ENCODE results near the gene ALG14. TPM values are rescaled to one million over a fixed set of nuclear protein-coding genes. Genes with fewer than 3 reads are reported as not detected.
A peak's percentile ranks its signal among the peaks of the same experiment; 100 is the strongest.
"Not testable (repeated sequence)": the region's sequence is repeated elsewhere in the genome, so short reads cannot be mapped to it uniquely, and the experiment has no call there.

ALG14 gene
- total and polyA plus RNA-seq, 9 donors, result 3.2 to 9.3 (median 7.1) TPM

DNA sequence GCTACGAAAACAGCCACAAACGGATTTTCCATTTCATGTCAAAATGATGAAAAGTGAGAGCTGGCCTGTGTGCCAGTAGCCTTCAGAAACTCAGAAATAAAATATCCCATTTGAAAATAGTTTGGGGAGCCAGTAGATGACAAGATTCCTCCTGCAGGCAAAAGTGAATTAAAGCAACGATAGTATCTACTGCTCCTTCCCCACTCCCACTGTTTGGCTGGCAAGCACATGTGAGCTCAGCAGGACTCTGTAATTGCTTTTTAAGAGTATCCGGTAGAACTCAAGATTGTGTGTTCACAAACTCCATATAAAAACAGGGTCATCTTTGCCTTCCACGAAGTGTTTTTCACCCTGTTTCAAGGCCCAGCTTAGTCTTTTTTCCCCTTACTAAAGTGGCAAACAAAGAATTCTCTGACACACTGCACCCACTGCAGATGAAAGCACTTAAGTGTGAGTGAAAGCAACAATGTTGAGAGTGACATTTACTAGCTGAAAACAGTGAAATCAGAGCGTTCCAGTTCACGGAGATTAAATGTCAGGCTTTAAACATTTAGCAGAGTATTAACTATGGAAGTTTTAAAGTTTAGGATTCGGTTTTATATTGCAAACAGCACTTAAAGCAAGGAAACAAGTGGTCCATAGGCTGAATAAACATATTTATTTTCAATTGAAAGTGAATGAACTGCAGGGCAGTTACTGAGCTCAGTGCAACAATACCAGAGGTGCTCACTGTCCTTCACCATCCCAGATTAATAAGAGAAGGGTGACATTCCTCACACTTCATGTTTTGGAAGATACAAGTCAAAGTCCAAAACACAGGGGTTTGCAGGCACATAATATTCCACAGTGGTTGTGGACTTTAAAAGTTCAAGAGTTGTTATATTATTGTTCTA is 70.0 kb downstream of the ALG14 start:
- H3K9me3 ChIP-seq (replicated peaks; ENCODE audit: control insufficient read depth, low read depth, low read length), result no peaks in the 10 kb centered on the region
- no peaks in the 10 kb centered on the region for H3K36me3 ChIP-seq (ENCODE audit: control insufficient read depth, insufficient read depth, low read length)
- H3K4me3 ChIP-seq (ENCODE audit: low read length), result no peak overlapping the region
- no peaks in the 10 kb centered on the region for H3K27me3 ChIP-seq (ENCODE audit: control insufficient read depth, insufficient read depth, low read length)
- H3K27ac ChIP-seq (ENCODE audit: low read length), result peak overlapping the region; percentile 72
- H3K4me1 ChIP-seq (ENCODE audit: control insufficient read depth, insufficient read depth, low read length), result peaks cover 16% of the 10 kb centered on the region
- DNase-seq, result peak; percentile 96
- WGBS (ENCODE audit: insufficient coverage), result 0% methylated on average over 3 of the region's 8 CpGs

DNA sequence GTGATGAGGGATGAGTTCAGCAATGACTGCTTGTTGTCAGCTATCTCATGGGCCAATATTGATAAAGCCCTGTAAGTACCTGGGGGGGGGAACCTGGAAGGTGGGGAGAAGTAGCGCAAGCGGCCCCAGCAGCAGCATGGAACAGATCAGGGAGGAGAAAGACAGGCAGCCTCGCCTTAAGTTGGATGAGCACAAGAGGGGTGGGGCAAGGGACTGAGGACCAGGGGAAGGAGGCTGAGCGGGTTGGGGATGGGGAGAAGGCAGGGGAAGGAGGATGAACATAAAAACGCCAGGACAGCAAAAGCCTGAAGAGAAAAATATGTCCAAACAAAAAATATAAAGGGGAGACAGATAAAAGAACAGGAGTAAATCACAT is 70.6 kb downstream of the ALG14 start:
- H3K27ac ChIP-seq (ENCODE audit: low read length), result peak overlapping the region; percentile 72
- H3K4me3 ChIP-seq (ENCODE audit: low read length), result no peak overlapping the region
- no peak for DNase-seq
- H3K36me3 ChIP-seq (ENCODE audit: control insufficient read depth, insufficient read depth, low read length), result no peaks in the 10 kb centered on the region
- WGBS (ENCODE audit: insufficient coverage), result 21% methylated on average over 3 of the region's 5 CpGs
- no peaks in the 10 kb centered on the region for H3K27me3 ChIP-seq (ENCODE audit: control insufficient read depth, insufficient read depth, low read length)
- no peaks in the 10 kb centered on the region for H3K9me3 ChIP-seq (replicated peaks; ENCODE audit: control insufficient read depth, low read depth, low read length)
- peaks cover 16% of the 10 kb centered on the region for H3K4me1 ChIP-seq (ENCODE audit: control insufficient read depth, insufficient read depth, low read length)

DNA sequence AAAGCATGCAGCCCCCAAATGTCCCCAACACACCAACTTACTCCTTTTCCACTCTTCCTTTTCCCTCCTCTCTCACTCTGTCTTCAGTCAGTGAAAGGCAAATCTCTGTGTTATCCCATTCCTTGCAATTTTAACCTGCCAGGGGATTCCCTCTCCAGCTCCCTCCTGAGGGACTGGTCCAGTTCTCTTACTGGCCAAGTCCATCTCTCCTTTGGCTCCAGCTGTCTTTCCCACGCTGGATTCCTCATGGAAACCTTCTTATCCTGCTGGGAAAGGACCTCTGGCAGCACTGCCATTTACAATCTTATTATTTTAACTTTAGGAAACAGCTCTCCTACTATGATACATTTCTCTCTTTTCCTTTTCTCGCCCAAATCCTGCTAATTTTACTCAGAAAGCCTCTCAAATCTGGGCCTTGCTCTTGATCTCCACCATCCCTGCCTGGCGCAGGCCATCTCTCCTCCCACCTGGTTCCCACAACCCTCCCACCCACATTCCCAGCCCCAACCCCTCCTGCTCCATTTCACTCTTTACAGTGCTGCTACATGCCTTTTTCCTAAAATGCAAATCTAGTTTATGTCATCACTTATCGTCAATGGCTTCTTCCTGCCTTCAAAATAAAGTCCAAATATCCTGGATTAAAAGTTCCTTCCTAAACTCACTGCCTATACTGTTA is 73.2 kb downstream of the ALG14 start:
- Histone ChIP-seq H3K27ac (ENCODE audit: low read length) (peak overlapping the region; percentile 29), H3K36me3 (ENCODE audit: control insufficient read depth, insufficient read depth, low read length) (no peaks in the 10 kb centered on the region), H3K9me3 (replicated peaks; ENCODE audit: control insufficient read depth, low read depth, low read length) (no peaks in the 10 kb centered on the region), H3K27me3 (ENCODE audit: control insufficient read depth, insufficient read depth, low read length) (no peaks in the 10 kb centered on the region), H3K4me3 (ENCODE audit: low read length) (no peak overlapping the region), H3K4me1 (ENCODE audit: control insufficient read depth, insufficient read depth, low read length) (peaks cover 13% of the 10 kb centered on the region)
- DNase-seq, result peak; percentile 75
- 67% methylated on average over 3 of the region's 4 CpGs for WGBS (ENCODE audit: insufficient coverage)

DNA sequence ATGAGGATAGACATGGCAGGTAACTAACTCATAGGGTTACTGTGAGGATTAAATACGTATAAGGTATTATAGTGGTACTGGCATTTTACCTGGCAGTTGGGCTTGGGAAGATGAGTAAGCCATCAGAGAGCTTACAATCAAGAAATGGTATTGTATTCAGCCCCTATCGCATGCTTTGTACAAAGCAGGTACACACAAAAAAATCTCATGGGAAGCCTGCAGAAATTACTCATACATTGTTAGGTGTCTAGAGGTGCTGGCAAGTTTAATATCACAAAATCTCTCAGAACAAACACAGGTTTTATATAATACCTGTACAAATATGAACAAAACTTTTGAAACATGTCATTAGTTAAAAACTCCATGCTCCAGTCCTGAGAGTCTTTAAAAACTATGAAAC is 74.0 kb downstream of the ALG14 start:
- no peak overlapping the region for H3K4me3 ChIP-seq (ENCODE audit: low read length)
- H3K4me1 ChIP-seq (ENCODE audit: control insufficient read depth, insufficient read depth, low read length), result peaks cover 13% of the 10 kb centered on the region
- WGBS (ENCODE audit: insufficient coverage), result no CpG with 5 or more reads among the region's 2 CpGs
- no peaks in the 10 kb centered on the region for H3K9me3 ChIP-seq (replicated peaks; ENCODE audit: control insufficient read depth, low read depth, low read length)
- no peak for DNase-seq
- H3K27ac ChIP-seq (ENCODE audit: low read length), result no peak overlapping the region
- no peaks in the 10 kb centered on the region for H3K36me3 ChIP-seq (ENCODE audit: control insufficient read depth, insufficient read depth, low read length)
- no peaks in the 10 kb centered on the region for H3K27me3 ChIP-seq (ENCODE audit: control insufficient read depth, insufficient read depth, low read length)

DNA sequence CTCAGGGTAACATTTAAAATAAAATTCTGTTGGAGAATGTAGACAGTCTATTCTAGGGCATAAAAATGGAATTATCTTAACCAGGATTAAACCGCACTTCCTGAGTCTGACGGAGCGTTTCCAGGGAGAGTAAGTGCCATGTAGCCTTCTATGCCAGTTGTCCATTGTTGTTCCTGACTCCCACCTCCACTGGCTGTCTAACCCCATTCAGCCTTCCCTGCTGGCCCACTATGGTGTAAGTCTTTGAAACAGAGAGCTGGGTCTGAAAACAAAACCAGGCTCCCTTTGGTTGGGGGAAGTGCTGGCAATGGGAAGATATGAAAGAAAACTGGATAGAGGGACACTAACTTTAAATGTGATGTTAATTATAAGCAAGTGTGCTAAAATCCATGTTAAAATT is 74.6 kb downstream of the ALG14 start:
- H3K4me3 ChIP-seq (ENCODE audit: low read length), result no peak overlapping the region
- no peaks in the 10 kb centered on the region for H3K9me3 ChIP-seq (replicated peaks; ENCODE audit: control insufficient read depth, low read depth, low read length)
- DNase-seq, result no peak
- 62% methylated on average over 2 of the region's 3 CpGs for WGBS (ENCODE audit: insufficient coverage)
- no peak overlapping the region for H3K27ac ChIP-seq (ENCODE audit: low read length)
- H3K27me3 ChIP-seq (ENCODE audit: control insufficient read depth, insufficient read depth, low read length), result no peaks in the 10 kb centered on the region
- H3K4me1 ChIP-seq (ENCODE audit: control insufficient read depth, insufficient read depth, low read length), result peaks cover 13% of the 10 kb centered on the region
- no peaks in the 10 kb centered on the region for H3K36me3 ChIP-seq (ENCODE audit: control insufficient read depth, insufficient read depth, low read length)

DNA sequence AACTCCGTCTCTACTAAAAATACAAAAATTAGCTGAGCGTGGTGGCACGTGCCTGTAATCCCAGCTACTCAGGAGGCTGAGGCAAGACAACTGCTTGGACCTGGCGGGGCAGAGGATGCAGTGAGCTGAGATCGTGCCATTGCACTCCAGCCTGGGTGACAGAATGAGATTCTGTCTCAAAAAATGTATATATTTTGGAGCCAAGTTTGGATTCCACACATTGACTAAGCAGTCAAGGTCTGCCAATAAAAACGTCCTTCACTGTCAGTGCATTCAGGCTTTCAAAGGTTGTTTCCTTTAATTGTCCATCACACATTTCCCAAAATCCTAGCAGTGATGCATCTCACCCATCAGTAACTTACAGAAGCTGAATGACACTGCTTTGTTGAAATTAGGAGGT is 77.2 kb downstream of the ALG14 start:
- H3K4me3 ChIP-seq (ENCODE audit: low read length); H3K27ac ChIP-seq (ENCODE audit: low read length); H3K36me3 ChIP-seq (ENCODE audit: control insufficient read depth, insufficient read depth, low read length); H3K9me3 ChIP-seq (replicated peaks; ENCODE audit: control insufficient read depth, low read depth, low read length); DNase-seq; H3K4me1 ChIP-seq (ENCODE audit: control insufficient read depth, insufficient read depth, low read length); H3K27me3 ChIP-seq (ENCODE audit: control insufficient read depth, insufficient read depth, low read length): not testable (repeated sequence)
- 100% methylated on average over 2 of the region's 6 CpGs for WGBS (ENCODE audit: insufficient coverage)

DNA sequence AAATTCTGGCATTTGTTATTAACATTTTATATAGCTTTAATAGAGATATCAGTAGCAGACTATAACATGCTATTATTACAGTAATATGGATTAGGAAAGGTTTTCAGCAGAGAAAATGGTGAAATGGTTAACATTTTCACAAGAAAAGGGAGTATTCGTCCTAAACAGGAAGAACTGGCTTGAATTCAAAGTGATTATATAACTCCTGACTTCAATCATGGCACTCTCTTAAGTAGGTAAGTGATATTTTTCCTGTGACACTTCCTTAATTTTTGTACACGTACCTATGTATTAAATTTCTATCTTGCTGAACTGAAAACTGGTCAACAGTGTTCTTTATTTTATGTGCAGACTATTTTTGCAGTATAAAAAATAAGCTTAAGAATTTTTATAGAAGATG is 77.9 kb downstream of the ALG14 start:
- no CpG with 5 or more reads among the region's 2 CpGs for WGBS (ENCODE audit: insufficient coverage)
- Histone ChIP-seq H3K9me3 (replicated peaks; ENCODE audit: control insufficient read depth, low read depth, low read length) (no peaks in the 10 kb centered on the region), H3K4me3 (ENCODE audit: low read length) (no peak overlapping the region), H3K27ac (ENCODE audit: low read length) (peak overlapping the region; percentile 53), H3K36me3 (ENCODE audit: control insufficient read depth, insufficient read depth, low read length) (no peaks in the 10 kb centered on the region), H3K27me3 (ENCODE audit: control insufficient read depth, insufficient read depth, low read length) (no peaks in the 10 kb centered on the region), H3K4me1 (ENCODE audit: control insufficient read depth, insufficient read depth, low read length) (peaks cover 9% of the 10 kb centered on the region)
- DNase-seq, result no peak

DNA sequence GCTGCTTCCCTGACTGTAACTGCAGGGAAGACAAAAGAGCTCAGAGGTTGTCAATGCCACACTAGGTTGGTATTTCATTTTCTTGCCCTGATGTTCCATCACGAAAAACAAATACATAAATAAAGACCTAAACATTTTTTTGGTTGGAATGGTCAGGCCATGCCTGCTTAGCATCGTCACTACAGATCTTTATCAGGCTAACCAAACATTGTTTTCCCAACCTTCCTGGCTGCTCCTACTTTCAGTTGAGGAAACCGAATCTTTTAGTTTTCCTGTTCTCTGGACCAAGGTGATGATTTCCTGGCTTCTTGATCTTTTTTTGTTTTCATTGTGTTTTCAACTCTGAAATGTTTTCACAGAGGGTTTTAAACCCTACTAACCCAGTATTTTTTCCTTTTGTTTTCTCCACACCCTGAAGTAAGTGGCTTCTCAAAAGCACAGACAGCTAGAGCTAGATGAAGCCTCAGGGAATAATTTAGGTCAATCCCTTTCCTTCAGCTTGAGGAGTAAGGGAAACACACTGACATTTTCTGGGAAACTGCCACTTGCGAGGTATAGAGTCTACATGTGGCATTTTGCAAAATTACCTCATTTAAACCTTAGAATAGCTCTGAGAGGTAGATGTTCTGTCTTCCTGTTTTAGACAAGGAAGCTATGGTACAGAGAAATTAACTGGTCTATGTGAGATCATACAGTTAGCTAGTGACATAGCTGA is 78.7 kb downstream of the ALG14 start:
- Histone ChIP-seq H3K27me3 (ENCODE audit: control insufficient read depth, insufficient read depth, low read length) (no peaks in the 10 kb centered on the region), H3K4me3 (ENCODE audit: low read length) (no peak overlapping the region), H3K36me3 (ENCODE audit: control insufficient read depth, insufficient read depth, low read length) (no peaks in the 10 kb centered on the region), H3K9me3 (replicated peaks; ENCODE audit: control insufficient read depth, low read depth, low read length) (no peaks in the 10 kb centered on the region), H3K27ac (ENCODE audit: low read length) (peak overlapping the region; percentile 53), H3K4me1 (ENCODE audit: control insufficient read depth, insufficient read depth, low read length) (peaks cover 9% of the 10 kb centered on the region)
- no CpG with 5 or more reads among the region's 4 CpGs for WGBS (ENCODE audit: insufficient coverage)
- no peak for DNase-seq

DNA sequence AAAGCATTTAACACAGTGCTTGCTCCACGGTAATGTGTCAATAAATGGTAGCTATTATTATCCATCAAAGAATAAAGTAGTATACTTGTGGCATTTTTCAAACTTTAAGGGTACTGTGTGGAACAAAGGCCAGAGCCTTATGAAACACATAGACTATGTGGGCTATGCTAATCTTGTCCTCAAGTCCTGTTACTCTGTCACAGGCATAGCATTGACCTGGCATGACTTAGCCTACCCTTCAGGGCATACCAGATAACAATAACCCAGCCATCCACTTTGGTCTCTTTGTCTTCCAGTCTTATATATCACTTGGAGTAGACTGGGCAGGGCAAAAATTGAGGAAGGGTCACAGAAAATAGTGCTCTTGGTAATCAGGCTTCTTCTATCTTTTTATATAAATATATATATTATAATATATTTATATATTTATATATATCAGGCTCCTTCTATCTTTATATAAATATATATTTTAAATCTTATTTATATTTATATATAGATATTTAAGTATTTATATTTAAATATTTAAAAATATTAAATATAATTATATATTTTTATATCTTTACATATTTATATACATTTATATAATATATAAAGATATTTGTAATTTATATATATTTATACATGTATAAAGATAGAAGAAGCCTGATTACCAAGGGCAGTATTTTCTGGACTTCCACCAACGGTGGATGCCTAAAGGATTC is 79.7 kb downstream of the ALG14 start:
- no peak overlapping the region for H3K4me3 ChIP-seq (ENCODE audit: low read length)
- WGBS (ENCODE audit: insufficient coverage), result 100% methylated on average over 1 of the region's 2 CpGs
- H3K27ac ChIP-seq (ENCODE audit: low read length), result no peak overlapping the region
- no peak for DNase-seq
- no peaks in the 10 kb centered on the region for H3K36me3 ChIP-seq (ENCODE audit: control insufficient read depth, insufficient read depth, low read length)
- H3K27me3 ChIP-seq (ENCODE audit: control insufficient read depth, insufficient read depth, low read length), result no peaks in the 10 kb centered on the region
- H3K9me3 ChIP-seq (replicated peaks; ENCODE audit: control insufficient read depth, low read depth, low read length), result no peaks in the 10 kb centered on the region
- H3K4me1 ChIP-seq (ENCODE audit: control insufficient read depth, insufficient read depth, low read length), result peaks cover 9% of the 10 kb centered on the region

DNA sequence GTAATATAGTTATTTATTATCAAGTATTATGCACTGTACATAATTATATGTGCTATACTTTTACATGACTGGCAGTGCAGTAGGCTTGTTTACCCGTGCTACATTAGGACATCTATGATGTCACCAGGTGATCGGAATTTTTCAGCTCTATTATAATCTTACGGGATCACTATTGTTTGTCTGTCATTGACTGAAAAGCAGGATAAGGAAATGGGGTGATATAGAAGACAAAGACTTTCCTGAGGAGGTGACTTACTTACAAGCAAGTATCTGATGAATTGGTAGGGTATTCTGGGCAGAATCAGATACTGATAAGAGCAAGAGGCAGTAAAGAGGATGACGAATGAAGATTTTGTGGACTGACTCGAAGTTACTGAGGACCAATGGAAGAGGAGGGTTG is 80.6 kb downstream of the ALG14 start:
- Histone ChIP-seq H3K4me3 (ENCODE audit: low read length) (no peak overlapping the region), H3K27ac (ENCODE audit: low read length) (no peak overlapping the region), H3K9me3 (replicated peaks; ENCODE audit: control insufficient read depth, low read depth, low read length) (no peaks in the 10 kb centered on the region), H3K4me1 (ENCODE audit: control insufficient read depth, insufficient read depth, low read length) (peaks cover 9% of the 10 kb centered on the region), H3K27me3 (ENCODE audit: control insufficient read depth, insufficient read depth, low read length) (no peaks in the 10 kb centered on the region), H3K36me3 (ENCODE audit: control insufficient read depth, insufficient read depth, low read length) (no peaks in the 10 kb centered on the region)
- DNase-seq, result no peak
- 81% methylated on average over 3 of the region's 5 CpGs for WGBS (ENCODE audit: insufficient coverage)

All from muscle of leg (tissue), 11 donors.